Measurements from ENCODE around the gene TAX1BP3.
"Not testable (repeated sequence)": the region's sequence is repeated elsewhere in the genome, so short reads cannot be mapped to it uniquely, and the experiment has no call there.

Gene TAX1BP3

DNA sequence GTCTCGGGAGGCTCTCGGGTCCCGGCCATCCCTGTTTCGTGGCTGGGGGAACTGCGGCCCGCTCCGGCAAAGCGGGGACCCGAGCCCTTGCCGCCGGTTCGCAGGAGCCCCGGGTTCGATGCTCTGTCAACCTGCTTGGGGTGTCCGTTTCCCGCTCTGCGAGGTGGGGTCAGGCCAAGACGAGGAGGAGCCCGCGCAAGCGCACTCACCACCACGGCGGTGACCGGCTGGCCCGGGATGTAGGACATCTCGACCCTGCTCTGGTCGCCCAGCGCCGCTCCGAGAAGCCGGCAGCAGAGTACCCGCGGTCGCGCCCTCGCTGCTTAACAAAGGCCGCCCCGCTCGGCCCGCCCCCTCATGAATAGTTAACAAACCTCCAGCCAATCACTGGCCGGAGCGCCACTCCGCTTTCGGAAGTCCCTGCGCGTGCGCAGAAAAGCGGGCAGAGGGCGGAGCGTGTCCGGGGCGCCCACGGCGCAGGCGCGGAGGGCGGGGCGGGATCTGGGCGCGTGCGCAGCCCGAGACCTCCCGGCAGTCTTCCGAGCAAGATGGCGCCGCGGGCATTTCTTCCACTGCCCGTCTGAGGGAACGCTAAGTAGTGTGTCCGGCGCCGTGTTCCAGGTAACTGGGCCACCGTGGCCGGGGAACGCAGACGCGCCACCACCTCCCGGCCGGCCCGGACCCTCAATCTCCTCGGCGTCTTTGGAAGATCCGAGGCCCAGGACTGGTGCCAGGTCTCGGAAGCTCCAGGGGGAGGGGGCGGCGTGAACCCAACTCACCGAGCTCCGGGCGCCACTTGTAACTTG, at the start of gene TAX1BP3, which contains the start of gene EMC6:
Gene TAX1BP3, minus strand, starts transcription at position 300 of the 806 bp plus-strand sequence. Its CDS starts 52 bp downstream, at position 248.
Gene EMC6, plus strand, starts transcription at position 534 of the 806 bp plus-strand sequence. CDS start 335 bp downstream, outside the sequence.
- peak; percentile 90 for DNase-seq

DNA sequence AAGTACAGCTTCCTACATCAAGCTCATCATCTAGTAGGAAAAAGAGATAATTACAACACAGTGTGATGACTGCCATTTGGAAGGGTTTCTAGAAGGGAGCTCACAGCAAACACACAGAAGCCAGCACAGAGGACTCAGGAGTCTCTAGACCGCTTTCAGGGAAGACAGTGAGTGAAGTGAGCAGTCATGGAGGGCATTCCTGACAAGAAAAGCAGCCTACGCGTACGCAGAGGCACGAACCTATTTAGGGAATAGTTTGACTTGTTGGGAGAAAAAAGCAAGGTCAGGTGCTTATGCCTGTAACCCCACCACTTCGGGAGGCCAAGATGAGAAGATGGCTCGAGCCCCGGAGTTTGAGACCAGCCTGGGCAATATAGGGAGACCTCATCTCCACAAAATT, 46.9 kb upstream of the TAX1BP3 start:
- no peak for DNase-seq

DNA sequence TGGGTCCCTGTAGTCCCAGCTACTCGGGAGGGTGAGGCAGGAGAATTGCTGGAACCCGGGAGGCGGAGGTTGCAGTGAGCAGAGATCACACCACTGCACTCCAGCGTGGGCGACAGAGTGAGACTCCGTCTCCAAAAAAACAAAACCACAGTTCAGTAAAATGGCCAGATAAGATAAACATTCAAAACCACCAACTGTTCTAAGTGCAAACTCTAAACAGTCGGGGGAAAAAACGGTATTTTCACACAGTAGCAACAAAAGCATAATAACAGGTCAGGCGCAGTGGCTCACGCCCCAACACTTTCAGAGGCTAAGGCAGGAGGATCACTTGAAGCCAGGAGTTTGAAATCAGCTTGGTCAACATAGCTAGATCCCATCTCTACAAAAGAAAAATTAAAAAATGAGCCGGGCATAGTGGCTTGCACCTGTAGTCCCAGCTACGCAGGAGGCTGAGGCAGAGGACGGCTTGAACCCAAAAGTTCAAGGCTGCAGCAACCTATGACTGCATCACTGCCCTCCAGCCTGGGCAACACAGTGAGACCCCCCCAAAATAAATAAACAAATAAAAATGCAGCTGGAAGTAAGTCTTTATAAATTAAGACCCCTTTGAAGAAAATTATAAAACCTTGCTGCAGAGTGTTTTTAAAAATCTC, 44.6 kb upstream of the TAX1BP3 start:
- no peak for DNase-seq

DNA sequence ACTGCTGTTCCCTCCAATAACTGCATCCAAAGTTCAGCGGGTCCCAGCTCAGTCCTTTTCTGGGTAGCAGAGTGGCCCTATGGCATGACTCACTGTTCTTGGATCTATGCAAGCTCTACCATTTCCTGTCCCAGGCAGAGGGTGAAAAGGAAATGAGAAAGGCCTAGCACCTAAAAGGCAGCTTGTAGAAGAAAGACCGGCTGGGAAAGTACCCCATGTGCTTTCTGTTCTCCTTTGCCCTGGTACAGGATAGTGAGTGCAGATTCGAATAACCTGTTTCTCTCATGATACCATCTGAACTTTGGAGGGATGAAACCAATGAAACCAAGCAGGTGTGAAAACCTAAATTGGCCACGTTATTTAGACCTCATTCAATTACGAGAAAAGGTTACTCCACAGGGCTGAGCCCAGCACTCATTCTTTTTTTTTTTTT, 42.6 kb upstream of the TAX1BP3 start:
- peak; percentile 51 for DNase-seq

DNA sequence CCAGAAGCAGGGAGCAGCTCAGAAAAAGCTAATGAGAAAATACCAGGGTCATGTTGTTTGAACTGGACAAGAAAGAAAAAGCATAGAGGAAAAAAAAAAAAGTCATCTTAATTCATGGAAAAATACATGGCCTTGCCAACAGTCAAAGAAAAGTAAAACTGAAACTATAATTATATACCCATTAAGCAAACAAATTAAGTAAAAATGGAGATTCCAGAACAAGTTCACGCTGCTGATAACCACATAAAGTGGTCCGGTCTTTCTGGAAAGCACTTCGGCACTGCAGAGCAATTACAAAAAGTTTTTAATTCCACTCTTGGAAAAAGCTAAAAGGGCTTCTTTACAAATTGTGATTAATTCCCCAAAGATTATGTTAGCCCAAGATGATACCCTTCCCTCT, 40.0 kb upstream of the TAX1BP3 start:
- DNase-seq = no peak

DNA sequence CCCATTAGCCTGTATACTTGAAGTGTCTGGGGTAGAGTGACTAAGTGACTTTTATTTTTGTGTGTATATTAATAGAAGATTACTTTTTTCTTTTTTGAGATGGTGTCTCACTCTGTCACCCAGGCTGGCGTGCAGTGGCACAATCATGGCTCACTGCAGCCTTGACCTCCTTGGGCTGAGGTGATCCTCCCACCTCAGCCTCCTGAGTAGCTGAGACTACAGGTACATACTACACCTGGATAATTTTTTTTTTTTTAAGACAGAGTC, 37.3 kb upstream of the TAX1BP3 start:
- DNase-seq = not testable (repeated sequence)

- DNase-seq = no peak
Observed at GRCh38 chr17:3704931-3705717, 36.7 kb upstream of the TAX1BP3 start.

DNA sequence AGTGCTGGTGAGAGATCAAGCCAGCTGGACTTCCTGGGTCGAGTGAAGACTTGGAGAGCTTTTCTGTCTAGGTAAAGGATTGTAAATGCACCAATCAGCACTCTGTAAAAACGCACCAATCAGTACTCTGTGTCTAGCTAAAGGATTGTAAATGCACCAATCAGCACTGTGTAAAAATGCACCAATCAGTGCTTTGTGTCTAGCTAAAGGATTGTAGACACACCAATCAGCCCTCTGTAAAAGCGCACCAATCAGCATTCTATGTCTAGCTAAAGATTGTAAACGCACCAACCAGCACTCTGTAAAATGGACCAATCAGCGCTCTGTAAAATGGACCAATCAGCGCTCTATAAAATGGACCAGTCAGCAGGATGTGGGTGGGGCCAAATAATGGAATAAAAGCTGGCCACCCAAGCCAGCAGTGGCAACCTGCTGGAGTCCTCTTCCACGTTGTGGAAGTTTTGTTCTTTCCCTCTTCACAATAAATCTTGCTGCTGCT, 33.7 kb upstream of the TAX1BP3 start:
- not testable (repeated sequence) for DNase-seq

GRCh38 chr17:3699951-3700350, 31.6 kb upstream of the TAX1BP3 start:
- DNase-seq = no peak

DNA sequence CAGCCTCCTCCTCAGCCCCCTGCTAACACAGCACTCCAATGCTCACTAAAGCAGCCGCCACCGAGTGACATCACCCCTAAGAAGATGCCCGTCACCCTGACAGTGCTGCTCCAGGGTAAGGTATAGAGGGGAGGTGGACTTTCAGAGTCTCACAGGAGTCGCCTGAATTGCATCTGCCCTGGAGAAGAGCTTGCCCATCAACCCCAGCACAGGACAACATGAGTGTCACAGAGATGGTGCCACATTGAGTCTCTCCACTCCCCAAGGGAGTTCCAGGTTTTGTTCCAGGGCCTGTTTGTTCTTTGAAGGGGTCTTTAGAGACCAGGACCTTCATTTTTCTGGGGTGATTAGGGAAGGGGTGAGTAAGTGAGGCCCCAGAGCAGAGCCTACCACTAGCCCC, 29.8 kb upstream of the TAX1BP3 start:
- DNase-seq = no peak

GRCh38 chr17:3697103-3697476, 28.7 kb upstream of the TAX1BP3 start:
- DNase-seq = no peak

DNA sequence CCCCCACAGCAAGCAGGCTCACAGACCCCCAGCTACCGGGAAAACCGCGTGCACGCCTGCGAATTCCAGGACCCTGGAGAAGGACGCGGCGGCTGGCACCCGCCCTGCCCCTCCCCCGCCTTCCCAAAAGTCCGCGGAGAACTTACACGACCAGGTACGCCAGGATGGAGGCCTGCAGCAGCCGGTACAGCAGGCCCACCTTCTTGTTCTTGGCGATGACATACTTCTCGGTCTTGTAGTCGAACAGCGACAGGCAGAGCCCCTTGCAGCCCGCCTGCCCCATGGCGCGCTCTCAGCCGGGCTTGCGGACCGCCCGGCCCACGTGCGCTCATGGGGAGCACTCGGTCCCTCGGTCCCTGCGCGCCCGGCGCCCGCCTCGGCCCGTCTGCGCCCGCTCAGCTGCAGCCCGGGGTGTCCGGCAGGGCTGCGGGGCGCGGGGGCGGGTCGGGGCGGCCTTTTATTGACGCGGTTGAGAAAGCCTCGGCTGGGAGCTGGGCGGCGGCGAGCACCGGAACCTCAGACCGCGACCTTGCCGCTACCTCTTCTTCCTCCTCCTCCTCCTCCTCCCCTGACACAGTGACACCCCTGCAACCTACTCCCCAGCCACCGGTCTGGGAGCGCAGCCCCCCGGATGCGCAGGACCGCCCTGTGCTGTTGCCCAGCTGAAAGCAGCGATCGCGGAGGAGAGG, 27.5 kb upstream of the TAX1BP3 start, which contains the start of gene P2RX5:
Gene P2RX5, minus strand, starts transcription at position 433 of the 689 bp plus-strand sequence. Its CDS starts 150 bp downstream, at position 283.
- no peak for DNase-seq

DNA sequence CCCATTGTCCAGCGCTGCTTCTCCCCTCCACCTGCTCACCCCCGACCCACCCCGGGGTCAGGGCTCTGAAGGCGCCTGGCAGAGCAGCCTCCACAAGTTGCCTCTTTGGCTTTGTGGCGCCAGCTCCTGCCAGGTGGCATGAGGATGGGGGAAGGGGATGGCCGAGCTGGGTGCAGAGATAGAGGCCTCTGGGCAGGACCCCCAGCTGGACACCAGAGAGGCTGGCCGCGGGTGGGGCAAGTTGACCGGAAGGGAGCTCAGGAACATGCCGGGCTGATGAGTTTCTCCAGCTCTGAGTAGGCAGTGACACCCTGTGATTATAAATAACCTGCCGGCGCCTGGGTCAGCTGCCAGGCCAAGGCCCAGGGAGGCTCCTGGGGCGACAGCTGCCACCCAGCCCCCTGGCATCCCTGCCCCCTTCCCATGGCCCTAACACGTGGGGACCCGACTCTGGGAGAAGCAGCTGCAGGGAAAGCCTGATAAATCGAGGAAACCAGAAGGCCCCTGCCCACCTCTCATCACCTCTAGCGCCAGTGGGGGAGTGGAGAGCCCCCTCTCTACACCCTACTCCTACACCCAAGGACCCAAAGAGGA, 26.8 kb upstream of the TAX1BP3 start:
- no peak for DNase-seq

- DNase-seq = no peak
Observed at GRCh38 chr17:3693829-3694231, 25.5 kb upstream of the TAX1BP3 start.

- DNase-seq = no peak
Observed at GRCh38 chr17:3693141-3693540, 24.8 kb upstream of the TAX1BP3 start.

- no peak for DNase-seq
Observed at GRCh38 chr17:3692346-3692745, 24.0 kb upstream of the TAX1BP3 start.

GRCh38 chr17:3691617-3692067, 23.3 kb upstream of the TAX1BP3 start:
- DNase-seq = no peak

GRCh38 chr17:3690094-3690715, 21.8 kb upstream of the TAX1BP3 start:
- no peak for DNase-seq

- no peak for DNase-seq
Observed at GRCh38 chr17:3689262-3690093, 21.1 kb upstream of the TAX1BP3 start.

- no peak for DNase-seq
Observed at GRCh38 chr17:3688852-3689261, 20.5 kb upstream of the TAX1BP3 start.

Measured in NCI-H226 (cell line).